HUES6 (cell line): ENCODE results near the gene DNPEP.

ENCODE experiments used
- H3K27ac ChIP-seq: 2 replicates; pipeline ENCODE4 v1.7.0; 2013; ENCODE audit warnings: low read depth, mild to moderate bottlenecking, low read length, inconsistent platforms
- H3K27me3 ChIP-seq: 2 replicates; pipeline ENCODE4 v1.6.1; 2013; ENCODE audit warnings: low read length; ENCODE audit not compliant: control insufficient read depth, insufficient read depth
- H3K36me3 ChIP-seq: 2 replicates; pipeline ENCODE4 v1.6.1; 2013; ENCODE audit warnings: low read length; ENCODE audit not compliant: control insufficient read depth, insufficient read depth
- H3K4me1 ChIP-seq: 2 replicates; pipeline ENCODE4 v1.6.1; 2013; ENCODE audit warnings: low read length; ENCODE audit not compliant: control insufficient read depth, insufficient read depth
- H3K4me3 ChIP-seq: 2 replicates; pipeline ENCODE4 v1.5.1; 2013; ENCODE audit warnings: low read depth, low read length
- H3K9ac ChIP-seq: one replicate; pipeline ENCODE4 v1.6.1; 2013; ENCODE audit warnings: mild to moderate bottlenecking, low read length
- H3K9me3 ChIP-seq: 2 replicates; pipeline ENCODE4 v1.6.1; 2013; ENCODE audit warnings: low read depth, low read length; ENCODE audit not compliant: control insufficient read depth, insufficient read depth

DNPEP gene

GRCh38 chr2:219325657-219326315 lies 61.9 kb downstream of the DNPEP start:
- H3K27ac ChIP-seq, result no peak overlapping the region
- no peak overlapping the region for H3K9ac ChIP-seq
- H3K36me3 ChIP-seq, result no peaks in the 10 kb centered on the region
- no peaks in the 10 kb centered on the region for H3K9me3 ChIP-seq
- peaks cover 72% of the 10 kb centered on the region for H3K27me3 ChIP-seq
- no peak overlapping the region for H3K4me3 ChIP-seq
- H3K4me1 ChIP-seq, result no peaks in the 10 kb centered on the region

GRCh38 chr2:219325136-219325535 lies 62.6 kb downstream of the DNPEP start:
- Histone ChIP-seq H3K9ac (no peak overlapping the region), H3K27me3 (peaks cover 66% of the 10 kb centered on the region), H3K4me3 (no peak overlapping the region), H3K9me3 (no peaks in the 10 kb centered on the region), H3K4me1 (no peaks in the 10 kb centered on the region), H3K27ac (no peak overlapping the region), H3K36me3 (no peaks in the 10 kb centered on the region)

GRCh38 chr2:219323434-219323833 lies 64.3 kb downstream of the DNPEP start:
- Histone ChIP-seq H3K4me1 (no peaks in the 10 kb centered on the region), H3K36me3 (no peaks in the 10 kb centered on the region), H3K27me3 (peaks cover 49% of the 10 kb centered on the region), H3K9me3 (no peaks in the 10 kb centered on the region), H3K9ac (no peak overlapping the region), H3K4me3 (no peak overlapping the region), H3K27ac (no peak overlapping the region)
